PC-3 (cell line): ENCODE data around the gene ZBTB7C.

Experiments used
- CTCF ChIP-seq: fragments of 300-600 bp; sonication (generic); conservative IDR thresholded peaks from 2 replicates; pipeline ENCODE4 v1.5.1; 2017; ENCODE audit warnings: antibody characterized with exemption, low read depth, mild to moderate bottlenecking, low read length
- EZH2 ChIP-seq: fragments of 300-600 bp; sonication (generic); IDR thresholded peaks from one replicate; pipeline ENCODE4 v1.6.1; 2017; ENCODE audit warnings: antibody characterized with exemption, mild to moderate bottlenecking, low read length; ENCODE audit not compliant: unreplicated experiment
- EZH2phosphoT487 ChIP-seq: fragments of 300-600 bp; sonication (generic); IDR thresholded peaks from 2 replicates; pipeline ENCODE4 v1.6.1; 2018; ENCODE audit warnings: mild to moderate bottlenecking, antibody characterized with exemption, low read length, borderline replicate concordance

GRCh38 chr18:48109961-48110493, 299.2 kb downstream of the ZBTB7C start:
- TF ChIP-seq CTCF (no peak), EZH2phosphoT487 (no peak), EZH2 (no peak)
